ENCODE data around the gene RPS4Y1. TPM values are rescaled to one million over a fixed set of nuclear protein-coding genes. Genes with fewer than 3 reads are reported as not detected.
"Not testable (repeated sequence)": the region's sequence is repeated elsewhere in the genome, so short reads cannot be mapped to it uniquely, and the experiment has no call there.

Gene RPS4Y1
- total RNA-seq, 2 experiments from 2014 or later = 270 to 275 TPM

- CTCF ChIA-PET = interaction anchor here (1.0 kb wide), 1 partner anchor 63 kb away, joined by 3 read pairs; no protein-coding TSS in a partner anchor
- H3K36me3 Mint-ChIP-seq (ENCODE audit: low read depth) = peaks cover 84% of the 10 kb centered on the region
- H3K4me1 Mint-ChIP-seq (ENCODE audit: low read depth) = peaks cover 77% of the 10 kb centered on the region
- H3K9me3 Mint-ChIP-seq (ENCODE audit: insufficient read depth) = no peaks in the 10 kb centered on the region
- no peaks in the 10 kb centered on the region for H3K27me3 Mint-ChIP-seq (ENCODE audit: low read depth)
- H3K27ac Mint-ChIP-seq = peak overlapping the region; percentile 30
- POLR2A ChIA-PET = no interaction called here
- DNase-seq (no peak), ATAC-seq (no peak)
- H3K4me3 Mint-ChIP-seq = no peak overlapping the region
Observed at GRCh38 chrY:2849368-2849767, 8.0 kb downstream of the RPS4Y1 start.

- H3K36me3 Mint-ChIP-seq (ENCODE audit: low read depth) = peaks cover 83% of the 10 kb centered on the region
- no peaks in the 10 kb centered on the region for H3K9me3 Mint-ChIP-seq (ENCODE audit: insufficient read depth)
- ChIA-PET CTCF (no interaction called here), POLR2A (interaction anchor here (0.8 kb wide), 1 partner anchor 10 kb away, joined by 3 read pairs; no protein-coding TSS in a partner anchor)
- H3K27ac Mint-ChIP-seq = peak overlapping the region; percentile 49
- no peak for DNase-seq
- no peak for ATAC-seq
- H3K4me1 Mint-ChIP-seq (ENCODE audit: low read depth) = peaks cover 82% of the 10 kb centered on the region
- H3K4me3 Mint-ChIP-seq = no peak overlapping the region
- H3K27me3 Mint-ChIP-seq (ENCODE audit: low read depth) = no peaks in the 10 kb centered on the region
Observed at GRCh38 chrY:2854145-2854774, 12.9 kb downstream of the RPS4Y1 start.

- ChIA-PET CTCF (no interaction called here), POLR2A (no interaction called here)
- peak; percentile 30 for DNase-seq
- Mint-ChIP-seq H3K36me3 (ENCODE audit: low read depth) (peaks cover 85% of the 10 kb centered on the region), H3K9me3 (ENCODE audit: insufficient read depth) (no peaks in the 10 kb centered on the region), H3K4me3 (peak overlapping the region; percentile 34), H3K27ac (peak overlapping the region; percentile 77), H3K4me1 (ENCODE audit: low read depth) (peaks cover 79% of the 10 kb centered on the region), H3K27me3 (ENCODE audit: low read depth) (no peaks in the 10 kb centered on the region)
- peak; percentile 80 for ATAC-seq
Observed at GRCh38 chrY:2857068-2857467, 15.7 kb downstream of the RPS4Y1 start.

GRCh38 chrY:2857686-2858085, 16.3 kb downstream of the RPS4Y1 start:
- ATAC-seq (no peak), DNase-seq (no peak)
- ChIA-PET POLR2A (no interaction called here), CTCF (no interaction called here)
- no peak overlapping the region for H3K4me3 Mint-ChIP-seq
- no peaks in the 10 kb centered on the region for H3K9me3 Mint-ChIP-seq (ENCODE audit: insufficient read depth)
- peaks cover 77% of the 10 kb centered on the region for H3K4me1 Mint-ChIP-seq (ENCODE audit: low read depth)
- no peaks in the 10 kb centered on the region for H3K27me3 Mint-ChIP-seq (ENCODE audit: low read depth)
- H3K36me3 Mint-ChIP-seq (ENCODE audit: low read depth) = peaks cover 84% of the 10 kb centered on the region
- peak overlapping the region; percentile 77 for H3K27ac Mint-ChIP-seq

GRCh38 chrY:2859782-2860181, 18.4 kb downstream of the RPS4Y1 start:
- DNase-seq = no peak
- Mint-ChIP-seq H3K9me3 (ENCODE audit: insufficient read depth) (no peaks in the 10 kb centered on the region), H3K27me3 (ENCODE audit: low read depth) (no peaks in the 10 kb centered on the region), H3K4me1 (ENCODE audit: low read depth) (peaks cover 82% of the 10 kb centered on the region), H3K27ac (no peak overlapping the region), H3K4me3 (no peak overlapping the region), H3K36me3 (ENCODE audit: low read depth) (peaks cover 83% of the 10 kb centered on the region)
- ChIA-PET CTCF (no interaction called here), POLR2A (no interaction called here)
- ATAC-seq = no peak

- CTCF ChIA-PET = no interaction called here
- Mint-ChIP-seq H3K36me3 (ENCODE audit: low read depth) (peaks cover 81% of the 10 kb centered on the region), H3K4me3 (no peak overlapping the region), H3K27ac (no peak overlapping the region), H3K9me3 (ENCODE audit: insufficient read depth) (no peaks in the 10 kb centered on the region), H3K27me3 (ENCODE audit: low read depth) (no peaks in the 10 kb centered on the region), H3K4me1 (ENCODE audit: low read depth) (peaks cover 79% of the 10 kb centered on the region)
- DNase-seq = no peak
- ATAC-seq = no peak
- POLR2A ChIA-PET = no interaction called here
Observed at GRCh38 chrY:2860511-2860910, 19.1 kb downstream of the RPS4Y1 start.

GRCh38 chrY:2866581-2866980, 25.2 kb downstream of the RPS4Y1 start:
- ChIA-PET POLR2A (no interaction called here), CTCF (no interaction called here)
- Mint-ChIP-seq H3K9me3 (ENCODE audit: insufficient read depth) (no peaks in the 10 kb centered on the region), H3K4me1 (ENCODE audit: low read depth) (peaks cover 21% of the 10 kb centered on the region), H3K36me3 (ENCODE audit: low read depth) (peaks cover 65% of the 10 kb centered on the region), H3K27me3 (ENCODE audit: low read depth) (no peaks in the 10 kb centered on the region), H3K4me3 (no peak overlapping the region), H3K27ac (no peak overlapping the region)
- ATAC-seq = no peak
- no peak for DNase-seq

GRCh38 chrY:2867469-2867868, 26.1 kb downstream of the RPS4Y1 start:
- ATAC-seq = no peak
- CTCF ChIA-PET = no interaction called here
- peaks cover 18% of the 10 kb centered on the region for H3K4me1 Mint-ChIP-seq (ENCODE audit: low read depth)
- no peaks in the 10 kb centered on the region for H3K9me3 Mint-ChIP-seq (ENCODE audit: insufficient read depth)
- POLR2A ChIA-PET = interaction anchor here (0.6 kb wide), 1 partner anchor 82 kb away, joined by 3 read pairs; no protein-coding TSS in a partner anchor
- no peak overlapping the region for H3K27ac Mint-ChIP-seq
- no peak overlapping the region for H3K4me3 Mint-ChIP-seq
- H3K27me3 Mint-ChIP-seq (ENCODE audit: low read depth) = no peaks in the 10 kb centered on the region
- no peak for DNase-seq
- H3K36me3 Mint-ChIP-seq (ENCODE audit: low read depth) = peaks cover 64% of the 10 kb centered on the region

- Mint-ChIP-seq H3K4me1 (ENCODE audit: low read depth) (peaks cover 16% of the 10 kb centered on the region), H3K9me3 (ENCODE audit: insufficient read depth) (no peaks in the 10 kb centered on the region), H3K27me3 (ENCODE audit: low read depth) (no peaks in the 10 kb centered on the region), H3K36me3 (ENCODE audit: low read depth) (peaks cover 59% of the 10 kb centered on the region), H3K4me3 (no peak overlapping the region), H3K27ac (no peak overlapping the region)
- no peak for ATAC-seq
- POLR2A ChIA-PET = interaction anchor here (0.6 kb wide), 1 partner anchor 81 kb away, joined by 3 read pairs; no protein-coding TSS in a partner anchor
- CTCF ChIA-PET = no interaction called here
- DNase-seq = no peak
Observed at GRCh38 chrY:2868035-2868607, 26.7 kb downstream of the RPS4Y1 start.

GRCh38 chrY:2872234-2872633, 30.8 kb downstream of the RPS4Y1 start:
- H3K9me3 Mint-ChIP-seq (ENCODE audit: insufficient read depth); POLR2A ChIA-PET; ATAC-seq; H3K27ac Mint-ChIP-seq; DNase-seq; H3K4me3 Mint-ChIP-seq; H3K4me1 Mint-ChIP-seq (ENCODE audit: low read depth); CTCF ChIA-PET; H3K27me3 Mint-ChIP-seq (ENCODE audit: low read depth): not testable (repeated sequence)
- peaks cover 37% of the 10 kb centered on the region for H3K36me3 Mint-ChIP-seq (ENCODE audit: low read depth)

GRCh38 chrY:2874211-2874610, 32.8 kb downstream of the RPS4Y1 start:
- POLR2A ChIA-PET = no interaction called here
- Mint-ChIP-seq H3K27me3 (ENCODE audit: low read depth) (no peaks in the 10 kb centered on the region), H3K4me3 (no peak overlapping the region), H3K9me3 (ENCODE audit: insufficient read depth) (no peaks in the 10 kb centered on the region), H3K36me3 (ENCODE audit: low read depth) (peaks cover 21% of the 10 kb centered on the region), H3K27ac (no peak overlapping the region), H3K4me1 (ENCODE audit: low read depth) (no peaks in the 10 kb centered on the region)
- ATAC-seq (no peak), DNase-seq (no peak)
- CTCF ChIA-PET = no interaction called here

- DNase-seq (no peak), ATAC-seq (no peak)
- ChIA-PET CTCF (no interaction called here), POLR2A (no interaction called here)
- peaks cover 17% of the 10 kb centered on the region for H3K4me1 Mint-ChIP-seq (ENCODE audit: low read depth)
- H3K9me3 Mint-ChIP-seq (ENCODE audit: insufficient read depth) = peaks cover 5% of the 10 kb centered on the region
- H3K27me3 Mint-ChIP-seq (ENCODE audit: low read depth) = no peaks in the 10 kb centered on the region
- no peak overlapping the region for H3K4me3 Mint-ChIP-seq
- H3K27ac Mint-ChIP-seq = no peak overlapping the region
- peaks cover 9% of the 10 kb centered on the region for H3K36me3 Mint-ChIP-seq (ENCODE audit: low read depth)
Observed at GRCh38 chrY:2883561-2883960, 42.2 kb downstream of the RPS4Y1 start.

GRCh38 chrY:2885880-2886279, 44.5 kb downstream of the RPS4Y1 start:
- ChIA-PET CTCF (no interaction called here), POLR2A (no interaction called here)
- Mint-ChIP-seq H3K36me3 (ENCODE audit: low read depth) (peaks cover 9% of the 10 kb centered on the region), H3K27ac (no peak overlapping the region), H3K27me3 (ENCODE audit: low read depth) (no peaks in the 10 kb centered on the region), H3K9me3 (ENCODE audit: insufficient read depth) (peaks cover 5% of the 10 kb centered on the region), H3K4me1 (ENCODE audit: low read depth) (peaks cover 17% of the 10 kb centered on the region), H3K4me3 (no peak overlapping the region)
- DNase-seq = no peak
- no peak for ATAC-seq

Measured in activated CD8-positive, alpha-beta T cell treated with anti-CD3 and anti-CD28 coated beads, Interleukin-2, amount 10 ng/mL, durations not matched to agents 7 days and 5 days (primary cell).